T-helper 2 cell (primary cell): Measurements from ENCODE around the gene GPC1.

Source experiments
- DNase-seq, 5 experiments: peaks; one replicate each; pipeline versions ENCODE4 v3.0.0 to v3.0.0-alpha.2; 2012 to 2022

GPC1 gene

GRCh38 chr2:240499309-240500301 lies 64.1 kb downstream of the GPC1 start:
- DNase-seq = no peak

DNA sequence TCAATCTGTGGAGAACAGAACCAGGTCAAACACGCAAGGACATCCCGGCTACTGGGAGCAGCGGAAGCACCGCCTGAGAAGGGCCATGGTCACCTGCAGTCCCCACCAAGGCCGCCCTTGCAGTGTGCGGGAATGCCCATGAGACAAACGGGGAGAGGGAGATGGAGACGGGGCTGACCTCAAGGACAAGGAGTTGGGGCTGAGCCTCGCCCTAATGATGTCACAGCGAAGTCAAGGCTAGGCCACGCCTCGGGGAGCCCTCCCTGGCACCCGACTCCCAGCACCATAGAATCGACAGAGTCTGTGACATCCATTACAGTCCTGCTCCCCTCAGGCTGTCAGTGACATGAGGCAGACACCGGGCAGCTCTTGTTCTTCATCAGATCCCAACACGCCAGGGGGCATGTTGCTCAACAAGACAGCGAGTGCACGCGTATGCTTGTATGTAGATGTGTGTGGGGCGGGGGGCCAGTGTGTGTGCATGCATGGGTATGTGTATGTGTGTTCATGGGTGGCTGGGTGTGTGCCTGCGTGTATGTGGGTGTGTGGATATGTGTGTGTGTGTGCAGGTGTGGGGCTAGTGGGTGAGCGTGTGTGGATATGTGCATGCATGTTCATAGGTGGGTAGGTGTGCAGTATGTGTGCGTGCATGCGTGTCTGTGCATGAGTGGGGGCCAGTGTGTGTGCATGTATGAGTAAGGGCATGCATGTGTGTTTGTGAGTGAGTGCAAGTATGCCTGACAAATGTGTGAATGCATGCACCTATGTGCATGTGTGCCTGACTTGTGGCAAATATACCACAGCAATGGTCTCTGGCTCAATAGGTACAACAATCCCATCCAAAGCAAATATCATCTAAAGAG lies 65.3 kb downstream of the GPC1 start:
- no peak for DNase-seq

DNA sequence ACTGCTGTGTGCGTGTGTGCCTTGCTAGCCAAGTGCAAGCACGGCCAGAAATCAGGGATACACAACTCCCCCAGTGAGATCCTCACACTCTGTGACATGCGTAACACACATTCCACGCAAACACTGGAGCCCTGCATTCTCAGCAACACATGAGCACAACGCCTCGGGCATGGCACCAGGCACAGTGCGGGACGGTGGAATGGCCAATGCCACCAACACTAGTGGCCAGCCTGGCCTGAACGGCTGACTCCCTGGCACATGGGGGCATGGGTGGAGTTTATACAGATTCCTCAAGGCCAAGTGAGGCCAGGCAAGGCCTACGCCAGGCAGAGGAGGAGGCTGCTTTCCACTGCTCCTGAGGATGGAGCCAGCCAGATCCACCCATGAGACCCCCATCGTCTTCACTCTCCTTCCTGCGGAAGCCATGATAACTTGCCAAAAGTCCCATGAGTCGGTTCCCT lies 66.1 kb downstream of the GPC1 start:
- DNase-seq = no peak

DNA sequence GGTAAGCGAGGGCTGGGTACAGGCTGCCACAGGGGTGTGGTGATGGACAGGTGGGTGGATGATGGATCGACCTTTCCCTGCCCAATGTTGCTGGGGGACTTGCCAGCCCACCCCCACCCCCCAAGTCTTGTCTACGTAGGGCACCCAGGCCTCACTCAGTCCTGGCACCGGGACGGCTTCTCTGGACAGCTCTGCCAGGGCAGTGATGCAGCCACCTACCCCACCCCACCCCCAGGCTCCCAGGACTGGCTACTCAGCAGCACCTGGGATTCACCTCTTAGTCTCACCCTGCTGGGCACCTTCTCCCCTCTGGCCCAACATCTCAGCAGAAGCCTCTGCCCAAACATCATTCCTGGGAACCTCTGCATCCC lies 66.6 kb downstream of the GPC1 start:
- no peak for DNase-seq

DNA sequence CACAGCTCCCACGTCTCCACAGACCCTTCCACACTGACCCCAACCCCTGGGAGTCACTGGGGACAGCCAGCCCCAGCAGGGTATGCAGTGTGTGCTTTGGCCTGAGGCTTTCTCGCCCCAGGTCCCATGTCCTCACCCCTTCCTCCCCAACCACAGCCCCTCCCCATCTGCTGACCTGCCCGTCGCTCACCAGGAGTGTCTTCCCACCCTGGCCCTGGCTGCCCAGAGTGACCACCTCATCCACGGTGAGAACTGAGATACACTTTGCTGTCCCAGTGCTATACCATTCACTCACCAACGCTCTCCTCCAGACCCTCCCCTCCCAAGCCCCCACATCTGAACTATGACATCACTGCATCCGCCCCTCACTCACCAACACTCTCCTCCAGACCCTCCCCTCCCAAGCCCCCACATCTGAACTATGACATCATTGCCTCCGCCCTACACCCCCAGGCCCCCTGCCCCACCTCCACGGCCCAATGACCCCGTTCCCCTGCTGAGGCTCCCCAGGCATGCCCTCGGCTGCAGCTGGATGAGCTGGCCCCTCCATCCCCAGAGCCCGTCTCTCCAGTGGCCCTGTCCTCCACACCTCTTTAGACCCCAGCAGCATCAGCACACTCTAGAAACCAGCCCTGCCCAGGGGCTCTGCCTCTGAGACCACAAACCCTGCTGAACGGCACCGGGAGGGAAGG lies 67.1 kb downstream of the GPC1 start:
- DNase-seq = no peak

- DNase-seq = no peak
Observed at GRCh38 chr2:240503375-240503774, 67.9 kb downstream of the GPC1 start.

- DNase-seq = no peak
Observed at GRCh38 chr2:240503848-240504247, 68.4 kb downstream of the GPC1 start.

- no peak for DNase-seq
Observed at GRCh38 chr2:240505910-240506309, 70.4 kb downstream of the GPC1 start.

DNA sequence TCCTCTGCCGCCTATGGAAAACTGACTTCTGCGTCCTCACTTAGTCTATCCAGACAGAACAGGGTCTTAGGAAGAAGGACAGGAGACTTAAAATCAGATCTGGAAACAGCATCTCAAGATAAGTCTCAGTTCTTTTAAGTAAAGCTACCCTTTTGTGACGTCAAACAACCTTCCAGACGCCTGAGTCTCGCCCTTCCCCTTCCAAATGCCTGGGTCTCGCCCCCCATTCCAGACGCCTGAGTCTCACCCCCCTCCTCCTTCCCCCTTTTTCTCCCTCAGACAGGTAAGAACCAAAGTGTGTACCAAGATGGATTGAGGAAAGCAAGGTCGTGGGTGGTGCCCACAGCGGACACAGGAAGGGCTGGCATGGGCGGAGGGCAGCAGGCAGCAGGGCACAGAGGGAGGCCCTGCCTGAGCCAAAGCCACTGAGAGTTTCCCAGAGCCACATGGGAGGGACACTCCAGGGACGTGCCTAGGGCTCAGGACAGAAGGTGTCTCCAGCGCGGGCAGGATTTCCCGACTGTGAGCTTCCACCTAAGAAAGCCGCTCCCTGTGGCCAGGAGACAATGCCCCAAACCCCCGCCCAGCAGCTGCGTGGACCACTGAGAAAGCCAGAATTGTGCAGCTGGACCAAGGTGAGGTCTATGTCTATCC lies 71.1 kb downstream of the GPC1 start:
- DNase-seq = no peak

DNA sequence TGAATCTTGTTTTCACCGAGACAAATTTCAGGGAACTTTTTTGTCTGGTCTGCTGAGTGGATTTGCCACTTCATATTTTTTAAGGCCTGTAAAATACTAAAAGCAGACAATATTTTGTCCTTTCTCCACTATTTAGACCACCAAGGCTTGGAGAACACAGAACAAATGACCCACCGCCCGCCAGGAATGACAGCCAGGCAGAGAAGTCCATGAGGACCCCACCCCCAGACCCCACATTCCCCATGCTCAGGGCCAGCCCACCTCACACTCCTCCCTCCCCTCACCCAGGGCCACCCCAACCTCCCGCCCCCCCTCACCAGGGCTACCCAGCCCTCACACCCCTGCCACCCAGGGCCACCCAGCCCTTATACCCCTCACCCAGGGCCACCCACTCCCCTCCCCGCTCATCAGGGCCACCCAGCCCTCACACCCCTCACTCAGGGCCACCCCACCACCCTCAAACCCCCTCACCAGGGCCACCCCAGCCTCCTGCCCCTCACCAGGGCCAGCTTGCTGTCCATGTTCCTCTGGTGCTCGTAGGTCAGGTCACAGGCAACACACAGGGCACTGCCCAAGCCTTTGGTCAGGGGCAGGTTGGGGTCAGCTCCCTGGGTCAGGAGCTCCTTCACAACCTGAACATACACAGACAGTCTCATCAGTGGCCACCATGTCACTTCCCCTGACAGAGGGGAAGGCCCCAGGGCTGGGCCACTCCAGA lies 71.8 kb downstream of the GPC1 start:
- no peak for DNase-seq

DNA sequence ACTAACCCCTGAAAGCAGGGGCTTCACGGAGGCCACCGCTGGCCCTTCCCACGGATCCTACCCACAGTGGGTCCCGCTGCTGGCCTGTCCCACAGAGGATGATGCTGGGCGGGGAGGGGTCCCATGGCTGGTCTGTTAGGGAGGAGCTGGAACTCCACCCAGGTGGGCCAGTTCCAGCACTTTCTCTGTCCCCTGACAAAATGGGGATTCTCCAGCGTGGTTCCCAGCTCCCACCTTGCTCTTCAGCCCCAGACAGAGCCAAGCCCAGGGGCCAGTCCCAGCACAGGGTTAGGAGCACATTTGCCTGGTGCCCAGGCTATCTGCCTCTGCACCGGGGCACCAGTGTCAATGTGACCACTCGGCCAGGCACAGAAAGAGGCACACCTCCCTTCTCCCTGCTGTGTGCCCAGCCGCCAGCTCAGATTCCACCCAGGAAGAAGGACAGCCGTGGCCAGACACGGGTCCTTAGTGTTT lies 72.4 kb downstream of the GPC1 start:
- DNase-seq = no peak

GRCh38 chr2:240508832-240509545 lies 73.5 kb downstream of the GPC1 start:
- DNase-seq = no peak

DNA sequence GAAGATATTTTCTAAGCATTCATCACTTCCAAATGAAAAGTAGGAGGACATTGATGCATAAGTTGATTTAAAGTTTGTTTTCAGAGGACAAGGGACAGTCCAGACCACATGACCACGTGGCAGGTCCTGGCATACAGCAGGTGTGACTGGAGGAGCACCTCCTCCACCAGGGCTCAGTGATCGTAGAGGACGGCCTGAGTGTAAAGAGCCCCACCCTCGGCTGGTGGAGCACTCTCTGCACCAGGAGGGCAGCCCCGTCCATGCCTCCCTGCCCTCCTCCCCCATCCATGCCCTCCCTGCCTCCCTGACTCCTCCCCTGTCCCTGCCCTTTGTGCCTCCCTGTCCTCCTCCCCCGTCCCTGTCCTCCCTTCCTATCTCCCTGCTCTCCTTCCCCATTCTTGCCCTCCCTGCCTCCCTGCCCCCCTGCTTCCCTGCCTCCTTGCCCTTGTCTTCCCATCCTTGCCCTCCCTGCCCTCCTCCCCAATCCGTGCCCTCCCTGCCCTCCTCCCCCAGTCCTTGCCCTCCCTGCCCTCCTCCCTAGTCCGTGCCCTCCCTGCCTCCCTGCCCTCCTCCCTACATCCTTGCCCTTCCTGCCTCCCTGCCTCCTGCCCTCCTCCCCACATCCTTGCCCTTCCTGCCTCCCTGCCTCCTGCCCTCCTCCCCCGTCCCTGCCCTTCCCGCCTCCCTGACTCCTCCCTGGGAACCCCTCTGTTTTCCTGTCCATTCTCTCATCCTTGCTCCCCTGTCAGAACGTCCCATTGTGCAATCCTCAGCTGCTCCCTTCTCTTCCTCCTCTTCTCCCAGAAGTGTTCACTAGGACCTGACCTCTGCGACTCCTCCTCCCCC lies 74.4 kb downstream of the GPC1 start:
- DNase-seq = no peak

DNA sequence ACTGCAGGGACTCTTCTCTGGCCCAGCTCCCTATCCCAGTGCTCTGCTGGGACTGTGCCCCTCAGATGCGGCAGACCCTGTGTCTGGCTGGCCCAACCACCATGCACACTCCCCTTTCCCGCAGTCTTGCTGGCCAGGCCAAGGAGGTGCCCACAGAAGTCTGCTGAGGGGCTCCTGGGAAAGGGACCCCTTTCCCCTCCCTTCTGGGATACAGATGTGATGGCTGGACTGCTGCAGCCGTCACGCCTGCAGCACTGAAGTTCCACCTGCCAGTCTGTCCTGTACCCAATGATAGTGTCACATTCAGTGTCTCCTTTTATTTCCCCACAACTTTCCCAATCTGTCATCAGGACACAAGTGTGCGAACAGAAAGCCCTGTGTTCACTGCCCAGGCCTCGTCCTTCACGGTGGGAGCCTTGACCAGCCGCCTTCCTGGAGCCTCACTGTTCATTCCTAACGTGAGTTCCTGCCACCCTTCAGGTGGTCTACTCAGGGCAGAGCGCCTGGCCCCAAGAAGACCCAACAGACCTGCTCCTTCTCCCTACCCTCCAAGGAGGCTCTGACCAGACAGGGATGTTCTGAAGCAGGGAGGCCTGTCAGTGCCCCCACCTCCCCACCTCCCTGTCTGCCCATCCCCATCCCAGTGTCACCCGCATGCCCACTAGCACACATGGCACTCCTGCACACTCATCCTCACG lies 75.2 kb downstream of the GPC1 start:
- no peak for DNase-seq

GRCh38 chr2:240511351-240512108 lies 76.1 kb downstream of the GPC1 start:
- DNase-seq = no peak

GRCh38 chr2:240512109-240512485 lies 76.6 kb downstream of the GPC1 start:
- no peak for DNase-seq

- DNase-seq = no peak
Observed at GRCh38 chr2:240512666-240513535, 77.4 kb downstream of the GPC1 start.
